NCI-H345 treated with DMSO at 0.1 percent for 48 hours (cell line): ENCODE data around the gene GPR151.
A peak's percentile ranks its signal among the peaks of the same experiment; 100 is the strongest.
"Not testable (repeated sequence)": the region's sequence is repeated elsewhere in the genome, so short reads cannot be mapped to it uniquely, and the experiment has no call there.

Experiments
- DNase-seq: peaks from one replicate; lab custom pipeline; 2025; ENCODE audit not compliant: unreplicated experiment; lab: John Stamatoyannopoulos, UW

The GPR151 gene

DNA sequence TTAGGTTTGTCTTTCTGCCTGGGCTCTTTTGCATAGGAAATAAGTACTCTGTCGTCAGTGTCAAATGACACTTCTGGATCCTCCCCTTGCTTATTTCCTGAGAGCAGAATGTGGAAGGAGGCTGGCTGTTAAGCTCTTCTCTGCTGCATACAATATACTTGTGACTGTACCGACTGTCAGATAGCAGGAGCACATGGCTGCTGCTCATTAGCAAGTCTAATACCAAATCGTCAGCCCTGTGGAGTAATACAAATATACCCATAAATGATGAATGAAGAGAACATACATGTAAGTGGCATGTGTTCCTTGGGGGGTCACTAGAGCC, at the start of gene GPR151:
GPR151 (minus strand) TSS at position 40 of the 325 bp plus-strand sequence. CDS start 77 bp downstream, outside the sequence.
- no peak for DNase-seq

DNA sequence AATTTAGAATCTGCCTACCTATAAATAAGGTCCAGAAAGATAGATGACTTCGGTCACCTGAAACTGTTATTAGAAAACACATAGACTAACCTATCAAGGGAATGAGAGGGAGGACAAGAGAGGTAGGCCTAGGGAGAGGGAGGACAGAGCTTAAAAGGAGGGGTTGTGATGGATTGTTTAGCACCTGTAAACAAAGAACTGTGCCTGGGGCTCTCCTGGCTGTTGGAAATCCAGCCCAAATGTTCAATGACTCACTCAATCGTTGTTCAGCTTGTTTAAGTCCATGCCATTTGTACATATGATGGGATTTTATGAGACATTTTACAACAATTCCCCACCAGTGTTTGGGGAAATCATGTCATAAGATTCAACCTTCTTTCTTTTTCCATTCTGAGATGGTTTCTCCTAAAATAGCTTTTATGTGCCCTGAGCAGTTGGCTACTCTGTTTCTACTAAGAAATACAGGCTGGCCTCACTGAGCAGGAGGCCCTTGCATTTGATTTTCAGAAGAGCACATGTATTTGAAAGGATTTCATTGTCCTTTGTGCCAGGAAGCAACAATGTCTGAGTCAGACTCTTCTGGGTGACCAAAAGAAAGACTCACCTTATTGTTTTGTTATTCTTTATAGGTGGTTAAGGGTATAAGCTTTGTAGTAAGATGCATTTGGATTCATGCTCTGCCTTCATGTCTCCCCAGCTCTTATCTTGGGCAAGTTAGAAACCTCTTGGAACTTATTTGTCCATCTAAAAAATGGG, 48.2 kb upstream of the GPR151 start:
- no peak for DNase-seq

DNA sequence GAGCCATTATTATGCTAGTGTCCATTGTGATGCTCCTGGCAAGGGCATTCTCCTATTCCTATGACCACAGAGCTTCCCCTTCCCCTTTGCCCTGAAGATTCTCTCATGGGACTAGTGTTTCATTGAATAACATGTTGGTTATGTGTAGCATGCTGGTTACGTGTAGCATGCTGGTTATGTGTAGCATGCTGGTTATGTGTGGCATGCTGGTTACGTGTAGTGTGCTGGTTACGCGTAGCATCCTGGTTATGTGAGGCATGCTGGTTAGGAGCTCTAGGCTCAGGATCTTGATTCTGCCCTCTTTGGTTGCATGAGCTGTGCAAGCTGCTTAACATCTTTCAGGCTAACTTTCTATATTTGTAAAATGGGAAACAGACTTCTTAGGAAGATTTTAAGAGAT, 46.5 kb upstream of the GPR151 start:
- DNase-seq, result no peak

DNA sequence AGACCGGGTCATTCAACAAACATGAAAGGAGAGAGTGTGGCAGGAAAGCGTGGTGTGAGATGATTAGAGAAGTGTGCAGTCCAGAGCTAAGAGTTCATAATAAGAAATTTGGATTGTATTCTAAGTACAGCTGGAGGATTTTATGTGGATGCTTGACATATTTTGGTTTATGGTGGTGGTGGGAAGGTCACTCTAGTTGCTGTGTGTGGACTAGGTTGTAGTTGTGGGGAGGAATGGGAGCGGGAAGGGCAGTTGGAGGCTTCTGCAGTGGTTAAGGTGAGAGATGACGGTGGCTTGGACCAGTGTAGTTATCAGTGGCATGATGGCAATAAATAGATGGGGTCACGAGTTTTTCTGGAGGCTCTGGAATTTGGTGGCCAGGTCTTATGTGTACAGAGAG, 45.7 kb upstream of the GPR151 start:
- no peak for DNase-seq

DNA sequence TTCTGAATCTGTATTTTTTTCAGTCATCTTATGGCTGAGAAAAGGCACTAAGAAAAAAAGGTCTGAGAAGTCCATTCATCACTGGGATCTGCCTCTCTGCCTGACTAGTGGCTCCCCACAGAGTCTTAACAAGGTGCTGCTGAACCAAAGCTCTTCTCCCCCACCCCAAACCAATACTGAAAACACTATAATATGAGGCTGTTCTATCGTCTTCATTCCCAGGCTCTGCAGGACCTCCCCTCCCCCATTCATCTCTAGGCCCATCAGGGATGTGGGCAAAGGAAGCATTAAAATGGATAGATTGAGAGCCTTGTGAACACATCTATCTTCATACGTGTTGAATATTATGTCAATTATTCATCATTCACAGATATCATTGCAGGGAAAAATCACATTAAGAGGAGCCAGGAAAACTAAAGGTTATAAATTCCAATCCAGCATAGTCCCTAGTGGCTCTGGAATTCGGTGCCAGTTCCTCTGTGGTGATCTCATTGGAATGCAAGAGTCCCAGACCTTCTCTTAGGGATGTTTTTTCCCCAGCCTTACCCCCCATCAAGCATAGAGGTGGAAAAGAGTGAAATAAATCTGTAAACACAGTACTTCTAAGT, 44.3 kb upstream of the GPR151 start:
- DNase-seq, result no peak

DNA sequence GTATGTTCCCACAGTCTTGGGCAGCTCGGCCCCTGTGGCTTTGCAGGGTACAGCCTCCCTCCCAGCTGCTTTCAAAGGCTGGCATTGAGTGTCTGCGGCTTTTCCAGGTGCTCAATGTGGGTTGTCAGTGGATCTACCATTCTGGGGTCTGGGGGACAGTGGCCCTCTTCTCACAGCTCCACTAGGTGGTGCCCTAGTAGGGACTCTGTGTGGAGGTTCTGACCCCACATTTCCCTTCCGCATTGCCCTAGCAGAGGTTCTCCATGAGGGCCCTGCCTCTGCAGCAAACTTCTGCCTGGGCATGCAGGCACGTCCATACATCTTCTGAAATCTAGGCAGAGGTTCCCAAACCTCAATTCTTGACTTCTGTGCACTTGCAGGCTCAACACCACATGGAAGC, 40.9 kb upstream of the GPR151 start:
- not testable (repeated sequence) for DNase-seq

DNA sequence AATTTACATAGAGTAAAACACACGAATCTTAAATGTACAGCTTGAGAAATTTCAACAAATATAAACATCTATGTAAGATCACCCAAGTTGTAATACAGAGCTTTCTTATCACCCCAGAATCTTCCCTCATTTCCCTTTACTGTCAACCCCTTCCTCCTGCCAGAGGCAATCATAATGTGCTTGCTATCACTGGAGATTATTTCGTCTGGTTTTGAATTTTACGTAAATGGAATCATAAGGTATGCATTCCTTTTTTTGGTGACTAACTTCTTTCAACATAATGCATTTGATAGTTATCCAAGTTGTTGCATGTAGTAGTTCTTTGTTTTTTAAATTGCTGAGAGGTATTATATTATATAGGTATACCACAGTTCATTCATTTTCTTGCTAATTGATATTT, 37.5 kb upstream of the GPR151 start:
- DNase-seq, result no peak

DNA sequence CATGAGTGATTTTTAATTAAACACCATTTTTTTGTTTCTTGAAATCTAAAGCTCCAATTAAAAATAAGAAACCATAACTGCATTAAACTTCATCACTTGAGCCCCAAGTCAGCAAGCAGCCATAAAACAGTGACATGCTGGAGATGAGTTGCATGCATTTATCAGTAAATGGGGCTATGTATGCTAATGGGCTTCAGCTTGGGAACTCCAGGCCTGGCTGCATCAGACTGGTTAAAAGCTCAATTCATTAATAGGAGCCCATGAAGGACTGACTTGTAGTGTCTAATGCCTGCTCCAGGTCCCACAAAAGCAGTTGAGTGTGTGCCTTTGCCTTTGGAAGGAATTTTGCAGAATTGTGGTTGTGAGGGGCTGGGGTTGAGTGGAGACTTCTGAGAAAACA, 33.6 kb upstream of the GPR151 start:
- DNase-seq, result no peak

DNA sequence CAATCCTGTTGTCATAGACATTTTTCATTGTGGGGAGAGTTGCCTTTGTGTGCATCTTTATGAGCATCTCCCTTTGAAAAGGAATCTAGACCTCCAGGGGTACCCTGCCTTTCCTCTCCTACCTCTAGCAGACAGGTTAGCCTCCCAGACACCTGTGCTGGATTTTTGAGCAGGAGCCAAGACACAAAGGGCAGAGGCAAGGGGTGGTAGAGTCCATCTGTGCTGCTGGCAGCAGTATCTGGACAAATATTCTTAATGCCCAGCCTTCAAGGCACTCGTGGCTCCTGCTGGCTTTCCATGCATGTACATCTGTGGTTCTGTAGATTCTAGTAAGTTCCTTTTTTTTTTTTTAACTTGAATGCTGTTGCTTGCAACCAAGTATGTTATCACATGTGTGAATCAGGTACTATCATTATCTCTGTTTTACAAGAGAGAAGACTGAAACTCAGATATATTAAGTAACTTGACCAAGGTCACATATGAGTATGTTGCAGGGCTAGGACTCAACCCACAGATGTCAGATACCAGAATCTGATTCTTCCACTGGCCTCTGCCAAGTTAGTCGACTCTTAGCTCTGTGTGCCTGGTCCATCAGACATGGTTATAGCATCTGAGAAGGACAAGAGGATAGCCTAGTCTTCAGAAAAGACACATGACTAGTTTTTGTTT, 32.9 kb upstream of the GPR151 start:
- no peak for DNase-seq

DNA sequence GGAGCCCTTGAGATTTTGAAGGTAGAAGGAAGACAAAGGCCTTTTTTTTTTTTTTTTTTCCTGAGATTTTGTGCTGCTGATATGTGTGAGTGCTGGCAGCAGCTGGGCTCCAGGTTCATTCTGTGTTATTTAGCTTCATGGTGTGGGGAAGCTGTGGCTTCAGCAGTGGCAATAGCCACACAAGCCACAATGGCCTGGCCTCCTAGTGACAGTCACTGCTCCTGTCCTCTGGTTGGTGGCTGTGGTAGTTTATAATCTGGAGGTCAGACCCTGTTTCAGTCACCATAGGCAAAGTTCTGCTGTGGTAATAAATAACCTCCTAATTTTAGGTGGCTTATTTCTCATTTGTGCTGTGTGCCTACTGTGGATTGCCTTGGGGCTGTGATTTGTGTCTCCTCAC, 28.2 kb upstream of the GPR151 start:
- DNase-seq, result no peak

DNA sequence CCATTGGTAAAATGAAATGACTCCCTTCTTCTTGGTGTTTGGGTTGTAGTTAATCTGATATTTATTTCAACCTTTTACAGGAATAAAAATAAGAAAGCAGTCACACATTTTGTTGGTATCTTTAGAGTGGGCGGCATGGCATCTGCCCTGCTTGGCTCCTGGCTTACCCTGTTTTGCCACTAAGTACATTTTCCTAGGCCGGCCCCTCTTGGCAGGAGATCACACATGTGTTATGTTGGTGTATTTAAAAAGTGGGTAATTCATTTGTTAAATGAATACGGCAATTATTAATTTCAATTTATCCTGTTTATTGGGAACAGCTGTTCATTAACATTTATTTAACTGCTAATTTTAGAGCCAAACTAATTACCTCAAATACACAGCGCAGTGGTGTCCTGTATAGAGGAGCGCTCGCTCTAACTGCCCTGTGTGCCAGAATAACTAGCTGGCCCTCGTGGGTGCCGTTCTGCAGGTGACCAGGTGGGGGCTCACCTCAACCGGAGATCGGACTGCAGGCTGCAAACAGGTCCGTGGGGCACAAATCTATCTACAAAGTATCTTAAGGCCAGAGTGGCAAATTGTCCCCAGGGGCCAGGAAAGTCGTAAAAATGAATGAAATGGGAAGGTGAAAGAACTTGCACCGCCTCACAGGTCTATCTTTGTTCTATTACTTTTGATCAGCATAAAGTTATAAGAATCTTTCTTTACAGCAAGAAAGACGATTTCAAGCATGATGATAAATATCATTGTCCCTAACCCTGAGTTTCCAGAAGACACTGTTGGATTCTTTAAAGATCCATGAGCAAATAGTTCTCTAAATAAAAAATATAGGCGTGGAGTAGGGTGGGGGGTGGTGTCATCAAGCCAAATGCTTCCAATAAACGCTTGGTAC, 26.2 kb upstream of the GPR151 start:
- peak; percentile 55 for DNase-seq

DNA sequence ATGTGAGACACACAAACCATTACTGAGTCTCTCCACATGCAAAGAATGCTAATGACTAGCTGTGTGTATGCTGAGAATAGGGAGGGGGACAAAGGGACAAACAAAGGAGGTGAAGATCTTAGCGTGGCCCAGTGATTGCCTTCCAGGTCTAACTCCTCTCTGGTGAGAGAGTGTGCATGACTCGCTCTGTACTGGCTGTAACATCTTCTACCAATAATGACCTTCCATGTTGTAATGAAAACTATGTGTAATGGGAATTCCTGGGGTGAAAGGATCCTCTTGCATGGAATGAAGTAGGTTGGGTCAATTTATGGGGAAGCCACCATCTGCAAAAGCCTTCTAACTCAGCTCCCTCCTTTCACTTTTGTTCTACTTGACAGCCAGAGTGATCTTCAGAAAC, 24.4 kb upstream of the GPR151 start:
- no peak for DNase-seq

DNA sequence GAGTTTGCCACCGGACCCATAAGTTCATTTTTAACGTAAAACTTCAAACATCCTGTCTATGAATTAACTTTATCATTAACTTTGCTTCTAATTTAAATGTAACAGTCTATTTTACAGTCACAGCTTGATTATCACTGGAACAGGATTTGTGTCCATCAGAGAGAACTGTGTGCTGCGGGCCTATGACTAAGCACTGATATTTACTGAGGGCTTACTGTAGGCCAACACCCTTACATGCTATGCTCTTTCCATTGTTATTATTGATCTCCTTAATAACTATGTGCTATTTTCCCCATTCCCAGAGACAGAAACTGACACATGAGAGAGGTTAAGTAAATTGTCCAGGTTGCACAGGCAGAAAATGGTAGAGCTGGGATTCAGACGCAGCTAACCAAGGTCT, 24.0 kb upstream of the GPR151 start:
- DNase-seq, result no peak

DNA sequence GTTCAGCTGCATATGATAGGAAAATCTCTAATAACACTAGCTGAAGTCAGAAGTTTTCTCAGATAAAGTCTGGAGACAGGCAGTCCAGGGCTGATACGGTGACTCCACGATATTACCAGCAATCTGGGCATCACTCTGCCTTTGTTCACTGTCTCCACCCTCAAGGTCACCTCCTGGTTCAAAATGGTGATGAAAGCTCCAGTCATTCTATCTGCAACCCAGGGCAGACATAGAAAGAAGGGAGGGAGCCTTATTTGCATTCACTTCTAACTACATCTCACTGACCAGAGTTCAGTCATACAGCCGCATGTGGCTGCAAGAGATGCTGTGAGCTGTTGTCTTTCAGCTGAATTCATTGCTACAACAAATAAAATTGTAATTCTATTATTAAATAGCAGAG, 22.4 kb upstream of the GPR151 start:
- DNase-seq, result no peak

DNA sequence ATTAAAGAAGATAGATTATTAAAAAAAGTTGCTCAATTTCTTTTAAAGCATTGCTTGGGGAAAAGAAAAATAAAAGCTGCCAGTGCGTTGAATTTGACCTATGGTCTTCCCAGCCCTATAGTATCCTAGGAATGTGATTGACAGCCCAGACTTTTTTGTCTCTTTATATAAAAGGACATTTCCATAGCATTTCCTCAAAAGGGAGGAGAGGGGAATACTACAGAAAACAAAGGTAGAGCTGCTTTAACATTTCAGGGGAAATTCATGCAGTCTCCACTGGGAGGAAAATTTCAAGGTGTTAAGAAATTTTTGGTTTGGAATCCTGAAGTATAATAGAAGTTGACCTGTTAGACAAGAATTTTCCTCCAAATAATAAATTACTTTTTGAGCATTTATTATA, 17.9 kb upstream of the GPR151 start:
- DNase-seq, result no peak

DNA sequence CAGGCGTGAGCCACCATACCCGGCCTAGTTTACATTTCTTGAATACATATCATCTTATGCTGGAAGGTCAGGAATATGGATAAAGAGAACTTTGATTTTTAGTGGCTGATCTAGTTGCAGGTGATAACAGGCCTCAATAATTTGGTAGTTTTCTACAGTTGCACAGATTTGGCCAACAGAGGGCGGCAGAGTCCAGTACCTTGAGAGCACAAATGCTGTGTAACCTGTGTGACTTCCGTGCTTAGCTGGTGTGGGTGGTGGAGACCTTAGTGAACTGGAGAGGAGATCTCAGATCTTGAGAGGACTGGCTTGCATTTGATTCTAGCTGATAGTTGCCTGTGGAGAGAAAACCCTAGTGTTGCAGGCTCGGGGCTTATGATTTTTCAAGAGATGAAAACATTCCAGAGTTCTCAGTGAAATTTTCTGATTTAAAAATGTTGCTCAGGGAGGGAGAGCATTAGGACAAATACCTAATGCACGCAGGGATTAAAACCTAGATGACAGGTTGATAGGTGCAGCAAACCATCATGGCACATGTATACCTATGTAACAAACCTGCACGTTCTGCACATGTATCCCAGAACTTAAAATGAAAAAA, 17.4 kb upstream of the GPR151 start:
- DNase-seq, result peak; percentile 51

DNA sequence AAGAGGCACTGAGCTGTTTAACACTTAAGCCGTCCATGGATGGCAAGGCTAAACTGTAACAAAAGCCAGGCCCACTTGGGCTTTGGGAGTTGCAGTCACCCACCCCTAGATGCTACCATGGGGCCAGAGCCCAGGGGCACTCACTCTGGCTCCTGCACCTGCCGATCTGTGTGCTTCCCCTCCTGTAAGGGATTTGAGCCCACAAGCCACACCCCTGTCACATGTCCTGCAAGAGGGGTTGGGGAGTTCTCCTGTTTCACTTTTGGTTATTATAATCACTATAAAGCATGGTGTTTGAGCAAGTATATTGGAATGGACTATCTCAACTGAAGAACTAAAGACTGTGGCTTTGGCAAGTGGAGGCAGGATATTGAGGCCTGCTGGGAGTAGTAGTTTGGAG, 14.0 kb upstream of the GPR151 start:
- no peak for DNase-seq

DNA sequence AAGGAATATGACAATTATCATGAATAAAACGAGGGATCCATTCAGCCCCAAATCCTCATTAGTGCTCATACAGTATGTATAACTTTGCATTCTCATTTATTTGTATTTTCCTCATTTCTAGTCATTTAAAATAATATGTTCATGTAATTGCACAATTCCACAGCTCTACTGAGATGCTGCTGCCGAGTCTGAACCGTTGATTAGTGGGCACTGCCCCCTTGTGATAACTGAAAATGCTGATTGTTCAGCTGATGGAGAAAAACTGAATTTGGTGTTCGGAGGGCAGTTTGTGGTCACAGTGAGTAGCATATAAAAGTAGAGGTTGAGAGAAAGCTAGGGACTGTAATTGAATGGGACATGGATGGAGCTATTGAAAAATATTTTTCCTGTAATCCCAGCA, 12.2 kb upstream of the GPR151 start:
- no peak for DNase-seq

DNA sequence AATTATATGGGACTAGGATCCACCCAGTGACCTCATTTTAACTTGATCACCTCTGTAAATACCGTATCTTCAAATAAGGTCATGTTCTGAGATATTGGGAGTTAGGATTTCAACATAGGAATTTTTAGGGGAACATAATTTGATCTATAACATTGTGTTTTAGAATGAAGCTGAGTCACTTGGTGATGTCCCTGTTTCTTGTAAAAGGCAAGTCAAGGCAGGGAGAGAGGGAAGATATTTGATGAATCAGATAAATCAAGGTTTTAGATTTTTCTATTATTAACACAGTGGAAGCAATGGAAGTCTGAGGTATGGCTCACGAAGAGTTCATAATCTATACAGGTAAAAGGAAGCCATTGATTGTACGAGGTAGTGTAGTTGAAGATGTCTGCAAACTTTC, 11.8 kb upstream of the GPR151 start:
- DNase-seq, result no peak

DNA sequence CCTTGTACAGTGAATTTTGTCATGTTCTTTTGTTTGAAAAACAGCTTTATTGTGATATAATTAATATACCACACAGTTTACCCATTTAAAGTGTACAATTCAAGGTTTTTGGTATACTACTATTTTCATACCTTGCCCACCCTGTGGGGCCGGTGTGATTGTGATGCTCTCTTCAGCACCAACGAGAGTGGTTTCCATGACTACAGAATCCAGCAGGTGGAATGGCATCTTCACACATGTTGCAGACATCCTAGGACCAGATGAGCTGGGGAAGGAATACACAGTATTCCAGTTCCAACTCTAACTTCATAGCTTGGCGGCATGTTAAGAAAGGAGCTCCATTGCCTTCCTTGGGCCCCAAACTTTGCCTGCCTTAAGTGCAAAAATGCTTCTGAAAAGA, 7.7 kb upstream of the GPR151 start:
- DNase-seq, result no peak

DNA sequence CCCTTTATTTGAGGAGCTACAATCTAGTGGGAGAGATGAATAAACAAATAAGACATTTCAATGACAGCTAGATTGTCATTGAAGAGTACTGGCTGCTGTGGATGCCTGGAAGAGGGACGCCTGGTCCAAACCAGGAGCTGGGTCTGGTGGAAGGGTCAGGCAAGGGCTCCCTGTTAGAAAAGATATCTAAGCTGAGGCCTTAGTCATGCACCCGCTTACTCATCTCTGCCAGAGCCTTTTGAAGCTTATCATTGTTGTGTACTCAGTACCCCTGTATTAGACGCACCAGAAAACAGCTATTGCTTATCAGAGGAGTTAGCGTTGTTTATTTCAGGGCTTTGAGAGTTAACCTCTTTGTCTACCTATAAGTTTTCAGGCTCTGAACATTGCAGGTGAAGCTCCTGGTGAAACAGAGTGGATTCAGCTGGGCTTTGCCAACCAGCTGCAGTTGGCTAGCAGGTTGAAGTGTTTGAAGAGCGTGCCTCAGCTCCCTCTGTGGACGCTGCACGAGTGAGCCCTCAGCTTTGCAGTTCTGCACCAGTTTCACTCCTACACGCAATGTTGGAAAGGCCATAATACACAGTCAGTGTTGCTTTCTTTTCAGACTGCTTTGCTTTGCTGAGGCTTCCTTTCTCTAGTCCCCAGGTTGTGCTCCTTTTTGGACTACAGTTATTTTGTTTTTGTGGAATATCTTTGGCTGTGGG, 5.6 kb upstream of the GPR151 start:
- DNase-seq, result no peak
